ENCODE measurements around the gene RSAD1.

- no peak for TF ChIP-seq POLR2A (IDR thresholded peaks at IDR 0.05)
- TF ChIP-seq CTCF (IDR thresholded peaks at IDR 0.05), result no peak
Observed at GRCh38 chr17:50487213-50488096, 8.8 kb downstream of the RSAD1 start.
